Cardiac fibroblast (primary cell): ENCODE results near the gene TRIM49C.
"Not testable (repeated sequence)": the region's sequence is repeated elsewhere in the genome, so short reads cannot be mapped to it uniquely, and the experiment has no call there.

Source experiments
- DNase-seq, 2 donors: peaks; one replicate each; pipeline versions ENCODE4 v3.0.0 to v3.0.0-alpha.2; 2010; ENCODE audit warnings: low read depth in 2 of 2
- H3K4me3 ChIP-seq, 2 donors: replicated peaks in 1 of 2; 1 replicate in 1 of 2; 2 replicates in 1 of 2; pipeline ENCODE4 v1.5.1; 2011; ENCODE audit warnings: low read depth in 2 of 2, low read length in 2 of 2, mild to moderate bottlenecking in 2 of 2, moderate library complexity in 1 of 2

TRIM49C gene

GRCh38 chr11:90030806-90031205, at the start of gene TRIM49C:
Gene TRIM49C, plus strand, starts transcription at chr11:90031106. Its CDS starts 4,106 bp downstream, at chr11:90035212.
- H3K4me3 ChIP-seq, DNase-seq: not testable (repeated sequence)

- DNase-seq, H3K4me3 ChIP-seq: not testable (repeated sequence)
Measured at GRCh38 chr11:90024184-90024583, 6.7 kb upstream of the TRIM49C start.

DNA sequence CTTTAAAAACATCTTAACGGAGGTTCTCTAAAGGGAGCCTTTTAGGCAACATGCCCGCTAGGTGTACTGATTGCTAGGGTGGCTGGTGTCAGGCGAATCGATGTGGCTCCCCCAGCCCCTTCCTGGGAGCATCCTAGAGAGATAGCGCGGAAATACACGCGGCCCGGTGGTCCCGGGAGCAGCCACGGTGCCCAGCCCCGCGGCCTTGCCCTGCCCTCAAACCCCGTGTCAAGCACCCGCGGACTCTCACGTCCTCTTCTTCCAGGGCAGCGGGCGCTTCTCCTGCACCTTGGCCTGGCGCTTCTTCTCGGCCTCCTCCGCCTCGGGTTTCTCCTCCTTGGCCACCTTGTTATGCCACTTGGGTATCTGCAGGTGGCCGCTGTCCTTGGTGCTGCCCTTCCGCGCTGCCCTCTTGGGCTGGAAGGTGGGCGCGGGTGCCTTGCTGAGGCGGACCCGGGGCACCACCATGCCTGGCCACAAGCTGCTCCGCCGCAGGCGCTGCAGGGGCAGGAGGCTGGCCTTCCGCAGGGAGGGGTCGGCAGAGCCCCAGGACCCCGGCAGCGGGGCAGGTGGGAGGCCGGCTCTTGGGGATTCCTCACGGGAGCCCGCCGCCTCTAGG, 20.8 kb downstream of the TRIM49C start:
- not testable (repeated sequence) for DNase-seq, H3K4me3 ChIP-seq

DNA sequence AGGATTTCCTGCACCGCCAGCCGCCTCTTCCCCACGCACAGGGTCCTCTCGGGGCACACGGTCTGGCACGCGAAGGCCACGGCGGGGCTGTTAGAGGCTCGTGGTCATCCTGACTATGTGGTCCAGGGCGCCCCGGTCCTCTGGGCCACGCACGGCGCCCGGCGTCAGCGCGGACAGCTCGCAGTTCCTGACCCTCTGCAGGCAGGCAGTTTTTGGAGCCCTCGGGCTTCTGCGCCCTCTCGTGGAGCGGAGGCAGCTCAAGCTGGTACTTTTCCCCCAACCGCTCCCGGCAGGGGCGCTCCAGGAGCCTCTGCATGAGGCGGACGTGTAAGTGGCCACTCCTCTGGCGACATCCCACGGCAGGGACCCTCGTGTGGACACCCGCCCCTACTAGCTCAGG, 21.4 kb downstream of the TRIM49C start:
- not testable (repeated sequence) for H3K4me3 ChIP-seq, DNase-seq

DNA sequence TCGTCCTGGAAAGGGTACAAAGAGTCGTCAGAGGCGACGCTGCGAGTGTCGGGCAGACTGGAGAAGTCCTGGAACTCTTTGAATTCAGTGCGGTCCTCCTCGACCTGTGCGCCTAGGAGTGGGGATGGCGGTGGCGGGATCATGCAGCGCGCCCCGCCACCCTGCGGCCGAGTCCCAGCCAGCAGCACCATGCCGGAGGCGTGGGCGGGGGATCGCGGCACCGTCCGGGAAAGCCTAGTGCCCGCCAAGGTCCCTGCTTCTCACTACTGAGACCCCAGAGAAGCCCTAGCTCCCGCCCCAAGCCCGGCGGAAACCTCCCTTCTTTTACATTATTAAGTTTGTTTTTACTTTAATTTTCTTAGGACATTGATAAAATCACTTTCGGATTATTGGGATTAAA, 22.6 kb downstream of the TRIM49C start:
- H3K4me3 ChIP-seq, DNase-seq: not testable (repeated sequence)

DNA sequence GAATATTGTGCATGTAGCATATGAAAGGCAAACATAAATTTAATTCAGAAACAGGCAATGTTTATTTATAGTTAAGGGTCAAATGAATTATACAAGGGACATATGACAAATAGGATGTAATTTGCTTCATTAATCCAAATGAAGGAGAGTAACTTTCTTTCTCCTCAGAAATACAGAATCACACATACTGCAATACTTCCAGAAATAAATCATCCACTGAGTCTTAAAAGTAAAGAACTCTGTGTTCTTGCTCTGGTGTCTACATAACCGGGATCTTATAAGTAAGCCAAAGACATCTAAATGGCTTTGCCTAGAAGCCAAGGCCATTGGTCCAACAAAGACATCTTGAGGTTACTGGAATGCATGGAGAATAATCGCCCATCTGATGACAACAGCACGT, 54.7 kb downstream of the TRIM49C start, which contains the start of gene UBTFL1:
UBTFL1 (plus strand) TSS at position 301 of the 400 bp plus-strand sequence; CDS start at position 301, 0 bp downstream.
- not testable (repeated sequence) for H3K4me3 ChIP-seq, DNase-seq

DNA sequence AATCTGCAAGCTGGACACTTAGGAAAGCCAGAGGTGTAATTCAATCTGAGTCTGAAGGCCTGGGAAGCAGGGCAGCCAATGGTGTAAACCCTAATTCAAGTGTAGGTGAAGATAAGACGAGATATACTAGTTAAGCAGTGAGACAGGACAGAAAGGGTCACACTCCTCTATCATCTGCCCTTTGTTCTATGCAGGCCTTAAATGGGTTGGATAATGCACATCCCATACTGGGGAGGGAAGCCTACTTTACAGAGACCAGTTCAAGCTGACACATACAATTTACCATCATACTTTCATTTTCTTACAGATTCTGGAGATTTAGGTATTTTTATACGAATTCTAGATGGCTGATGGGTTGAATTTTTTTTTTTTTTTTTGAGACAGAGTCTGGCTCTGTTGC, 57.8 kb downstream of the TRIM49C start:
- H3K4me3 ChIP-seq, DNase-seq: not testable (repeated sequence)
